HepG2 (cell line): ENCODE measurements around the gene PFDN5. TPM values are rescaled to one million over a fixed set of nuclear protein-coding genes. Genes with fewer than 3 reads are reported as not detected.
A peak's percentile ranks its signal among the peaks of the same experiment; 100 is the strongest.

ENCODE experiments used
- ARID4A ChIP-seq: sonication (generic); formaldehyde crosslinking; IDR thresholded peaks from 2 replicates; pipeline ENCODE4 v1.5.0; 2020; ENCODE audit warnings: mild to moderate bottlenecking, missing genetic modification reagents, borderline replicate concordance
- ELF3 ChIP-seq: IDR thresholded peaks from 2 replicates; pipeline ENCODE4 v1.6.1; 2016; ENCODE audit warnings: missing genetic modification reagents, missing compliant biosample characterization
- EZH2 ChIP-seq: conservative IDR thresholded peaks from 2 replicates; pipeline ENCODE4 v1.6.1; 2012; ENCODE audit warnings: mild to moderate bottlenecking, low read depth, low read length, moderate library complexity
- HOXA5 ChIP-seq: sonication (generic); formaldehyde crosslinking; IDR thresholded peaks from 2 replicates; pipeline ENCODE4 v1.4.0; 2020; ENCODE audit warnings: missing genetic modification reagents
- KDM2A ChIP-seq: sonication (generic); formaldehyde crosslinking; IDR thresholded peaks from 2 replicates; pipeline ENCODE4 v1.4.0; 2020; ENCODE audit warnings: low read depth, missing genetic modification reagents, borderline replicate concordance
- PRPF4 ChIP-seq: fragments of 200-400 bp; formaldehyde crosslinking; IDR thresholded peaks from 2 replicates; pipeline ENCODE4 v1.6.1; 2016; ENCODE audit warnings: low read length, low read depth; ENCODE audit not compliant: poor library complexity, severe bottlenecking
- RARG ChIP-seq: sonication (generic); formaldehyde crosslinking; IDR thresholded peaks from 2 replicates; pipeline ENCODE4 v1.4.0; 2020; ENCODE audit warnings: low read depth, mild to moderate bottlenecking, missing genetic modification reagents
- RFX5 ChIP-seq: IDR thresholded peaks from 2 replicates; pipeline ENCODE4 v1.6.1; 2011; ENCODE audit warnings: low read depth, low read length, improper control_type of control experiment
- TGIF2 ChIP-seq: IDR thresholded peaks from 2 replicates; pipeline ENCODE4 v1.6.1; 2016; ENCODE audit warnings: control low read depth, missing compliant biosample characterization
- ZKSCAN8 ChIP-seq: IDR thresholded peaks from 2 replicates; pipeline ENCODE4 v1.6.1; 2016; ENCODE audit warnings: borderline replicate concordance, missing genetic modification reagents, missing compliant biosample characterization
- ZMAT3 ChIP-seq: sonication (generic); formaldehyde crosslinking; conservative IDR thresholded peaks from 2 replicates; pipeline ENCODE4 v1.7.0; 2021; ENCODE audit warnings: missing genetic modification reagents
- ZNF383 ChIP-seq: sonication (generic); formaldehyde crosslinking; IDR thresholded peaks from 2 replicates; pipeline ENCODE4 v1.4.0; 2020; ENCODE audit warnings: missing genetic modification reagents, mild to moderate bottlenecking, borderline replicate concordance
- ZNF432 ChIP-seq: sonication (generic); formaldehyde crosslinking; IDR thresholded peaks from 2 replicates; pipeline ENCODE4 v1.5.0; 2020; ENCODE audit warnings: missing genetic modification reagents, mild to moderate bottlenecking, borderline replicate concordance
- ZNF570 ChIP-seq: sonication (generic); formaldehyde crosslinking; IDR thresholded peaks from 2 replicates; pipeline ENCODE4 v1.4.0; 2020; ENCODE audit warnings: mild to moderate bottlenecking, missing genetic modification reagents, borderline replicate concordance
- ZNF850 ChIP-seq: sonication (generic); formaldehyde crosslinking; conservative IDR thresholded peaks from 2 replicates; pipeline ENCODE4 v1.9.0; 2021; ENCODE audit warnings: mild to moderate bottlenecking, missing genetic modification reagents
- polyA plus RNA-seq, 8 experiments: library from polyadenylated mRNA; depleted of rRNA in 3 of 8; stranded (reverse) in 7 of 8; unstranded in 1 of 8; fragments of >200 nt; fragmentation: Illumina TruSeq in 4 of 8; extraction: Trizol in 4 of 8; gene quantifications; 2 replicates each; pipeline versions ENCODE4 v1.2.1 to v1.2.3, GENCODE V29; 2011 to 2016; ENCODE audit warnings: low read depth in 4 of 8, missing spikeins in 1 of 8, mixed read lengths in 1 of 8; ENCODE audit not compliant: insufficient read depth in 1 of 8
- total RNA-seq, 5 experiments: library from RNA; depleted of rRNA; stranded (reverse); fragments of >200 nt; fragmentation: Illumina TruSeq; extraction: Trizol; gene quantifications; 2 replicates each; pipeline ENCODE4 v1.2.3, GENCODE V29; 2016; ENCODE audit warnings: low read depth in 1 of 5
- TF ChIP-seq, protein P1 (sequence below): sonication (generic); formaldehyde crosslinking; IDR thresholded peaks from 2 replicates; pipeline ENCODE4 v1.5.0; 2020; ENCODE audit warnings: mild to moderate bottlenecking, missing genetic modification reagents, borderline replicate concordance
- TF ChIP-seq, protein P2 (sequence below): sonication (generic); formaldehyde crosslinking; IDR thresholded peaks from 2 replicates; pipeline ENCODE4 v1.8.0; 2022; ENCODE audit warnings: mild to moderate bottlenecking, missing genetic modification reagents, moderate library complexity
- TF ChIP-seq, protein P3 (sequence below): sonication (generic); formaldehyde crosslinking; IDR thresholded peaks from 2 replicates; pipeline ENCODE4 v1.4.0; 2020; ENCODE audit warnings: missing genetic modification reagents

The PFDN5 gene
- total and polyA plus RNA-seq, 2 of the 13 experiments (the other 11 are each of a cell fraction or from before 2014, with no cell fraction given) = 449 to 462 TPM

GRCh38 chr12:53344824-53345485 lies 49.6 kb downstream of the PFDN5 start (continued):
- TF ChIP-seq ARID4A = peak; percentile 22; the same call in 1 of the 2 replicates
- TF ChIP-seq ZNF850 (CRISPR knock-in tag) = no peak
- TF ChIP-seq ZMAT3 (CRISPR knock-in tag) = no peak
- no peak for TF ChIP-seq PRPF4
- TF ChIP-seq EZH2 = no peak
- no peak for TF ChIP-seq HOXA5
- TF ChIP-seq, protein P1, sequence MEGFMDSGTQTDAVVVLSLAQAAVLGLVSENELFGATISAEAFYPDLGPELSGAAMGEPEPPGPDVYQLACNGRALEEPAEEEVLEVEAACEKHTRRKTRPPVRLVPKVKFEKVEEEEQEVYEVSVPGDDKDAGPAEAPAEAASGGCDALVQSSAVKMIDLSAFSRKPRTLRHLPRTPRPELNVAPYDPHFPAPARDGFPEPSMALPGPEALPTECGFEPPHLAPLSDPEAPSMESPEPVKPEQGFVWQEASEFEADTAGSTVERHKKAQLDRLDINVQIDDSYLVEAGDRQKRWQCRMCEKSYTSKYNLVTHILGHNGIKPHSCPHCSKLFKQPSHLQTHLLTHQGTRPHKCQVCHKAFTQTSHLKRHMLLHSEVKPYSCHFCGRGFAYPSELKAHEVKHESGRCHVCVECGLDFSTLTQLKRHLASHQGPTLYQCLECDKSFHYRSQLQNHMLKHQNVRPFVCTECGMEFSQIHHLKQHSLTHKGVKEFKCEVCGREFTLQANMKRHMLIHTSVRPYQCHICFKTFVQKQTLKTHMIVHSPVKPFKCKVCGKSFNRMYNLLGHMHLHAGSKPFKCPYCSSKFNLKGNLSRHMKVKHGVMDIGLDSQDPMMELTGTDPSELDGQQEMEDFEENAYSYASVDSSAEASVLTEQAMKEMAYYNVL = no peak
- TF ChIP-seq ELF3 (CRISPR knock-in tag) = peak; percentile 35; the same call in 1 of the 2 replicates
- TF ChIP-seq ZNF432 (CRISPR knock-in tag) = no peak
- no peak for TF ChIP-seq ZNF383 (CRISPR knock-in tag)
- TF ChIP-seq, protein P2, sequence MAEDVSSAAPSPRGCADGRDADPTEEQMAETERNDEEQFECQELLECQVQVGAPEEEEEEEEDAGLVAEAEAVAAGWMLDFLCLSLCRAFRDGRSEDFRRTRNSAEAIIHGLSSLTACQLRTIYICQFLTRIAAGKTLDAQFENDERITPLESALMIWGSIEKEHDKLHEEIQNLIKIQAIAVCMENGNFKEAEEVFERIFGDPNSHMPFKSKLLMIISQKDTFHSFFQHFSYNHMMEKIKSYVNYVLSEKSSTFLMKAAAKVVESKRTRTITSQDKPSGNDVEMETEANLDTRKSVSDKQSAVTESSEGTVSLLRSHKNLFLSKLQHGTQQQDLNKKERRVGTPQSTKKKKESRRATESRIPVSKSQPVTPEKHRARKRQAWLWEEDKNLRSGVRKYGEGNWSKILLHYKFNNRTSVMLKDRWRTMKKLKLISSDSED (CRISPR knock-in tag) = no peak
- no peak for TF ChIP-seq RARG (CRISPR knock-in tag)
- TF ChIP-seq RFX5 = no peak
- no peak for TF ChIP-seq ZNF570 (CRISPR knock-in tag)
- no peak for TF ChIP-seq ZKSCAN8 (CRISPR knock-in tag)
- peak; percentile 47; the same call in 1 of the 2 replicates for TF ChIP-seq KDM2A (CRISPR knock-in tag)
- TF ChIP-seq TGIF2 (CRISPR knock-in tag) = 0 out of 2 replicates have a peak, but pooled peaks have one; percentile 14
- TF ChIP-seq, protein P3, sequence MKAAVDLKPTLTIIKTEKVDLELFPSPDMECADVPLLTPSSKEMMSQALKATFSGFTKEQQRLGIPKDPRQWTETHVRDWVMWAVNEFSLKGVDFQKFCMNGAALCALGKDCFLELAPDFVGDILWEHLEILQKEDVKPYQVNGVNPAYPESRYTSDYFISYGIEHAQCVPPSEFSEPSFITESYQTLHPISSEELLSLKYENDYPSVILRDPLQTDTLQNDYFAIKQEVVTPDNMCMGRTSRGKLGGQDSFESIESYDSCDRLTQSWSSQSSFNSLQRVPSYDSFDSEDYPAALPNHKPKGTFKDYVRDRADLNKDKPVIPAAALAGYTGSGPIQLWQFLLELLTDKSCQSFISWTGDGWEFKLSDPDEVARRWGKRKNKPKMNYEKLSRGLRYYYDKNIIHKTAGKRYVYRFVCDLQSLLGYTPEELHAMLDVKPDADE (CRISPR knock-in tag) = no peak
